Type B pancreatic cell (in vitro differentiated cells): ENCODE results near the gene HNRNPAB. TPM values are rescaled to one million over a fixed set of nuclear protein-coding genes. Genes with fewer than 3 reads are reported as not detected.

Experiments
- DNase-seq: peaks from one replicate; pipeline ENCODE4 v3.0.0; 2021; ENCODE audit warnings: mixed read lengths; ENCODE audit not compliant: unreplicated experiment; ENCODE audit errors: extremely low spot score
- H3K27ac Mint-ChIP-seq: 2 replicates; pipeline ENCODE4 v1.8.0; 2021; ENCODE audit warnings: mild to moderate bottlenecking, mixed read lengths
- H3K27me3 Mint-ChIP-seq: 2 replicates; pipeline ENCODE4 v1.8.0; 2021; ENCODE audit warnings: mixed read lengths
- H3K36me3 Mint-ChIP-seq: 2 replicates; pipeline ENCODE4 v1.8.0; 2021; ENCODE audit warnings: mixed read lengths
- H3K4me1 Mint-ChIP-seq: one replicate; pipeline ENCODE4 v1.8.0; 2021; ENCODE audit warnings: mixed read lengths; ENCODE audit not compliant: unreplicated experiment
- H3K4me3 Mint-ChIP-seq: 2 replicates; pipeline ENCODE4 v1.8.0; 2021; ENCODE audit warnings: mild to moderate bottlenecking, mixed read lengths
- H3K9me3 Mint-ChIP-seq: 2 replicates; pipeline ENCODE4 v1.8.0; 2021; ENCODE audit warnings: mixed read lengths
- CTCF ChIP-seq: fragments of 200-600 bp; sonication (generic); conservative IDR thresholded peaks from 2 replicates; pipeline ENCODE4 v1.5.0; 2021; ENCODE audit warnings: antibody characterized with exemption, mild to moderate bottlenecking
- total RNA-seq: library from RNA; stranded (reverse); gene quantifications from 2 replicates; pipeline ENCODE4 v1.2.1, GENCODE V29; 2021; ENCODE audit warnings: low replicate concordance

HNRNPAB gene
- total RNA-seq, 1 donor from 2014 or later: 245 TPM

GRCh38 chr5:178210686-178211085, 6.4 kb downstream of the HNRNPAB start:
- H3K27me3 Mint-ChIP-seq: no peaks in the 10 kb centered on the region
- H3K27ac Mint-ChIP-seq: peak overlapping the region; percentile 70
- no peak for TF ChIP-seq CTCF
- no peak for DNase-seq
- peaks cover 33% of the 10 kb centered on the region for H3K36me3 Mint-ChIP-seq
- no peaks in the 10 kb centered on the region for H3K9me3 Mint-ChIP-seq
- H3K4me3 Mint-ChIP-seq: no peak overlapping the region
- peaks cover 26% of the 10 kb centered on the region for H3K4me1 Mint-ChIP-seq

GRCh38 chr5:178211095-178212048, 7.0 kb downstream of the HNRNPAB start:
- Mint-ChIP-seq H3K4me1 (peaks cover 20% of the 10 kb centered on the region), H3K27ac (peak overlapping the region; percentile 70), H3K27me3 (no peaks in the 10 kb centered on the region), H3K36me3 (peaks cover 31% of the 10 kb centered on the region), H3K4me3 (no peak overlapping the region), H3K9me3 (no peaks in the 10 kb centered on the region)
- TF ChIP-seq CTCF: no peak
- no peak for DNase-seq

GRCh38 chr5:178212241-178213002, 8.1 kb downstream of the HNRNPAB start:
- Mint-ChIP-seq H3K9me3 (no peaks in the 10 kb centered on the region), H3K4me1 (peaks cover 12% of the 10 kb centered on the region), H3K27me3 (no peaks in the 10 kb centered on the region), H3K27ac (peak overlapping the region; percentile 74), H3K36me3 (peaks cover 29% of the 10 kb centered on the region), H3K4me3 (no peak overlapping the region)
- DNase-seq: no peak
- no peak for TF ChIP-seq CTCF

GRCh38 chr5:178213003-178213461, 8.7 kb downstream of the HNRNPAB start:
- Mint-ChIP-seq H3K36me3 (peaks cover 23% of the 10 kb centered on the region), H3K4me1 (peaks cover 6% of the 10 kb centered on the region), H3K27ac (peak overlapping the region; percentile 74), H3K9me3 (no peaks in the 10 kb centered on the region), H3K4me3 (no peak overlapping the region), H3K27me3 (no peaks in the 10 kb centered on the region)
- no peak for TF ChIP-seq CTCF
- DNase-seq: no peak

GRCh38 chr5:178213748-178214151, 9.4 kb downstream of the HNRNPAB start:
- no peaks in the 10 kb centered on the region for H3K4me1 Mint-ChIP-seq
- no peaks in the 10 kb centered on the region for H3K27me3 Mint-ChIP-seq
- no peak for TF ChIP-seq CTCF
- H3K9me3 Mint-ChIP-seq: no peaks in the 10 kb centered on the region
- peaks cover 23% of the 10 kb centered on the region for H3K36me3 Mint-ChIP-seq
- peak overlapping the region; percentile 23 for H3K4me3 Mint-ChIP-seq
- H3K27ac Mint-ChIP-seq: peak overlapping the region; percentile 74
- DNase-seq: no peak
